Measurements from ENCODE around the gene LRRN2.

DNA sequence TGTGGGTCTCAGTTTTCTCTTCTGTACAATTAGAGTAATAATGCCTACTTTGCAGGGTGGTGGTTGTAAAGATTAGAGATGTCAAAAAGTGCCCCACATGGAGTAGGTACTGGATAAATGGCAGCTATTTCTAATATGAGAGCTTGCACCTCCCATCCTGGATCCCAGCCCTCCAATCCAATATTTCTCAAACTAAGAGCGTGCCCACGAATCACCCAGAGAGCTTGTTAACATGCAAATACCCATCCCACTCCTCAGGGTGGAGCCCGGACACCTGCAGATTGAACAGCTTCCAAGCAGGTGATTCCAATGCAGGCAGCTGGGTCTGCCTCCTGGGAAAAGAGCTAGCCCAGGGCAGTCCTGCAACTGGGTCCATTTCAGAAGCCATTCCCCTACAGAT, 33.0 kb downstream of the LRRN2 start:
- TF ChIP-seq CTCF (IDR thresholded peaks at IDR 0.05) (no peak), POLR2AphosphoS5 (IDR thresholded peaks at IDR 0.05) (no peak)

All from gastroesophageal sphincter (tissue), 3 donors.